Measurements from ENCODE around the gene HIRA.
A peak's percentile ranks its signal among the peaks of the same experiment; 100 is the strongest.

The HIRA gene, protein sequence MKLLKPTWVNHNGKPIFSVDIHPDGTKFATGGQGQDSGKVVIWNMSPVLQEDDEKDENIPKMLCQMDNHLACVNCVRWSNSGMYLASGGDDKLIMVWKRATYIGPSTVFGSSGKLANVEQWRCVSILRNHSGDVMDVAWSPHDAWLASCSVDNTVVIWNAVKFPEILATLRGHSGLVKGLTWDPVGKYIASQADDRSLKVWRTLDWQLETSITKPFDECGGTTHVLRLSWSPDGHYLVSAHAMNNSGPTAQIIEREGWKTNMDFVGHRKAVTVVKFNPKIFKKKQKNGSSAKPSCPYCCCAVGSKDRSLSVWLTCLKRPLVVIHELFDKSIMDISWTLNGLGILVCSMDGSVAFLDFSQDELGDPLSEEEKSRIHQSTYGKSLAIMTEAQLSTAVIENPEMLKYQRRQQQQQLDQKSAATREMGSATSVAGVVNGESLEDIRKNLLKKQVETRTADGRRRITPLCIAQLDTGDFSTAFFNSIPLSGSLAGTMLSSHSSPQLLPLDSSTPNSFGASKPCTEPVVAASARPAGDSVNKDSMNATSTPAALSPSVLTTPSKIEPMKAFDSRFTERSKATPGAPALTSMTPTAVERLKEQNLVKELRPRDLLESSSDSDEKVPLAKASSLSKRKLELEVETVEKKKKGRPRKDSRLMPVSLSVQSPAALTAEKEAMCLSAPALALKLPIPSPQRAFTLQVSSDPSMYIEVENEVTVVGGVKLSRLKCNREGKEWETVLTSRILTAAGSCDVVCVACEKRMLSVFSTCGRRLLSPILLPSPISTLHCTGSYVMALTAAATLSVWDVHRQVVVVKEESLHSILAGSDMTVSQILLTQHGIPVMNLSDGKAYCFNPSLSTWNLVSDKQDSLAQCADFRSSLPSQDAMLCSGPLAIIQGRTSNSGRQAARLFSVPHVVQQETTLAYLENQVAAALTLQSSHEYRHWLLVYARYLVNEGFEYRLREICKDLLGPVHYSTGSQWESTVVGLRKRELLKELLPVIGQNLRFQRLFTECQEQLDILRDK

GRCh38 chr22:19431649-19432132 lies at the start of gene HIRA:
HIRA (minus strand) TSS chr22:19431733; CDS start chr22:19431476, 257 bp downstream.
- peak; percentile 51 for DNase-seq

GRCh38 chr22:19480789-19481188 lies 49.3 kb upstream of the HIRA start:
- DNase-seq = no peak

- DNase-seq = no peak
These were observed 48.6 kb upstream of the HIRA start for GRCh38 chr22:19480173-19480568.

GRCh38 chr22:19479355-19480172 lies 48.0 kb upstream of the HIRA start, which contains the start of gene CDC45:
CDC45 (plus strand) TSS chr22:19479920; CDS start chr22:19479969, 49 bp downstream.
- DNase-seq = peak; percentile 60

GRCh38 chr22:19478901-19479354 lies 47.4 kb upstream of the HIRA start, which contains the start of gene UFD1:
UFD1 (minus strand) TSS chr22:19479193; CDS start chr22:19479085, 108 bp downstream.
- peak; percentile 44 for DNase-seq

DNA sequence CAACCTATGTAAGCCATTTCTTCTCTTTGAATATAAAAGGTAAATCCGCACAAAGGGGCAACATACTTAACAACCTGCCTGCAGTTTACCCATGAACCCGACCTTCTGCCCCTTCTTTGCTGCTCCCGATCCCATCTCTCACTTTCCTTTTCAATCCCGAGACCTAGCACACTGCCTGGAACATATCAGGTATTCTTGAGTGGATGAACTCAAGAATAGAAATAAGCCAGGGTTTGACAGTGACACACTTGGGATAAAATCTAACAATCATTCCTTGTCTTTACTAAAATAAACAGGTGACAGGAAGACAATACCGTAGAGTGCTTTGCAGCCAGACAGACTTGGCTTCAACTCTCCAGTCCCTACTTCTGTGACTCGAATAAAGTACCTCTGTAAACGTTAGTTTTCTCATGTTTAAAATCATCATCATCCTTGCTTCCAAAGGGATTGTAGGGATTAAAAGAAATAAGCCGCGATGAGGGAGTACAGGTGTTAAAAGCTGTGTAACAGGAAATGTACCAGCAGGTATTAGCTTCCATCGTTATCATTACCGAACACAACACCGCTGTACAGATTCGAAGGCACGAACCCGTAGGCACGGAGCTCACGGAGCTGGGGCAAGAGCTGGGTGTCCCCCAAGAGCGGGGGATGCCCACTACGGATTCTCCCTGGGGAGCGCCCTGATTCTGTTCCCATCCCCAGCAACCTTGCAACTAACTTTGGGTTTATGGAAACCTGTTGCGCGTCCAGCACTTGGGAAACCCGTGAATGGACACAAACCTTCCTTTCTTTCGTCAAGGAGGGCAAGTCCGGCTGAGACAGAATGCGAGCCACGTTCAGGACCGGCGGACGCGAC lies 46.7 kb upstream of the HIRA start:
- DNase-seq = no peak

DNA sequence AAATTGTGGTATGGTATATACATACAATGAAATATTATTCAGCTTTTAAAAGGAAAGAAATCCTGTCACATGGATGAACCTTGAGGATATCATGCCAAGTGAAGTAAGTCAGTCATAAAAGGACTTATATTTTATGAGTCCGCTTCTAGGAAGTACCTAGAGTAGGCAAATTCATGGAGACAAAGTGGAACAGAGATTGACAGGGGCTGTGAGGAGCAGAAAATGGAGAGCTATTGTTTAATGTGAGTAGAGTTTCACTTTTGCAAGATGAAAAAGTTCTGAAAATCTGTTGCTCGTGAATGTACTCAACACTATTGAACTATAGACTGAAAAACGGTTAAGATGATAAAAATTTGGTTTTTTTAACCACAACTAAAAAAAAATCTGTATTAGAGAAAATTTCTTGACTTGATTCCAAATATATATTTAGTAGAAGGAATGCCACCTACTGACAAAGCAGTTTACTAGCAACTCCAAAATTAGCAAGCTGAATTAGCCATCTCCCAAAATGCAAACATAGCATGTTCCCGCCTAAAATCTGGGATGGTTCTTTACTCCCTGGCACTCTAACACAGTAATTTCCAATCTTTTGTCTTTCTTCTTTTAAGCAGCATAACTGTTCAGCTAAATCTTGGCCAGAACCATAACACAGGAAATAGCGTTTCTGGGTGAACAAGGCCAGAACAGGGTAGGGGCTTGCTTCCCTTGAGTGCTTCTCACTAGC lies 46.0 kb upstream of the HIRA start:
- DNase-seq = no peak

DNA sequence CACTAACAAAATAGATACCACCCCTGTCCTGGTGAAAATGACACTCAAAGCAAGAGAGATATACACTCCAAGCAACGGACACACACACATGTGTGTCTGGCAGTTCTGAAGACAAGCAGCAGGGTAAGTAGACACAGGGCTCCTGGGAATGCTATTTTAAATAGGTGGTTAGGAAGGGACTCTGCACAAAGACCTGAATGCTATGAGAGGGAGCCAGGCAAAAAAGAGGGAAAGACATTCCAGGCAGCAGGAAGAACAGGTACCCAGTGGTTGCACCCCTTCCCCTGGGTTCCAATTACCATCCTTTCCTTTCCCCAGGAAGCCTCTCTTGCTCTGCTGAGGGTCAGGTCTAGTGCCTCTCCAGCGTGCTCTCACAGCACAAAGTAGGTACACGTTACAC lies 44.5 kb upstream of the HIRA start:
- no peak for DNase-seq

DNA sequence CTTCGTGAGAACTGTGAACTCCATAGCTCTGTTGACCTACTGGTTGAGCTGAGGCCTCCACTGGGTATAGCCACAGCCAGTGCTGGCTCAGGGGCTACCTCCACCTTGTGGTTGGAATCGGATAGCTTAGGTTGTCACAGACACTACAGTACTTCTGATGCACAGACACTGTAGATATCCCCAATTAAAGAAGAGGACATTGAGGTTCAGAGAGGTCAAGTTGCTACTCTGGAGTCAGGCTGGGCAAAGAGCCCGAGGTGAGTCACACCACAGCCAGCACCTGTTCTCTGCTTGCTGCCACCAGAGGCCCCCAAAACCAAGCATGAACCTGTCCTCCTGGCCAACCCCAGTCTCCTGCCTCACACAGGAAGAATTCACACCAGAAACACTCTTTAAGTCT lies 42.0 kb upstream of the HIRA start:
- no peak for DNase-seq

DNA sequence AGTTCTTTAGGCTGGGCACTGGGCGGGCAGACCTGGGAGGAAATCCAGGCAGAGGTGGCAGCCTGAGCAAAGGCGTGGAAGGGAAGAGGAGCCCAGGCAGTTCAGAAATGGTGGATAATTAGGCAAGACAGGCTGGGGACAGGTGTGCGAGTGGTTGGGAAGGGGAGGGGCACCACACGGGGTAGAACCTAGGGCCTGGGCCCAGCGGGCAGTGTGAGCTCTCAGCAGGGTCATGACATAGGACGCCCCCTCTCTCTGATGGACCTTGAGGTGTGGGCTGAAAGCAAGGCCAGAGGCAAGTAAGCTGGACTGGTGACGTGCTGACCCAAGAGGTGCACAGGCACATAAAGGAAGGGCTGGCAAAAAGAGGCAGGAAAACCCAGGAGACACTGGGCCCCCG lies 40.7 kb upstream of the HIRA start:
- DNase-seq = no peak

- DNase-seq = no peak
These were observed 40.0 kb upstream of the HIRA start for GRCh38 chr22:19471572-19471971.

DNA sequence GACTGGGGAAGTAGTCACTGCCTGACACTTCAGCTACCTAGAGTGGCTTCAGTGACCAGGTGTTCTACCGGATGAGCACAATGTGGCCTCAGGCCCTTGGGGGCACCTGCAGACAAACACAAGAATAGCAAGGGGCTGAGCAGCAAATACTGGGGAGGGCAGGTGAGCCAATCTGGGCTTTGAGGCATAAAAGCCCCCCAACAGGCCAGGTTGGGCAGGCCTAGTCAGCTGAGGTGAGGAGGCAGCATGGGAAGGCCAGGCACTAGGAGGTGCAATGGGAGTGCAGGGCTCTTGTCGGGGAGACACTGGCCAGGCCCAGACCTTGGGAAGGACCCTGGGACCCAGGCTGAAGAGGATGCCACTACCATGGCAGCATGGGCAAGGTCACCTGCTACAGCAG lies 38.5 kb upstream of the HIRA start:
- DNase-seq = no peak

GRCh38 chr22:19469421-19469820 lies 37.9 kb upstream of the HIRA start:
- DNase-seq = no peak

DNA sequence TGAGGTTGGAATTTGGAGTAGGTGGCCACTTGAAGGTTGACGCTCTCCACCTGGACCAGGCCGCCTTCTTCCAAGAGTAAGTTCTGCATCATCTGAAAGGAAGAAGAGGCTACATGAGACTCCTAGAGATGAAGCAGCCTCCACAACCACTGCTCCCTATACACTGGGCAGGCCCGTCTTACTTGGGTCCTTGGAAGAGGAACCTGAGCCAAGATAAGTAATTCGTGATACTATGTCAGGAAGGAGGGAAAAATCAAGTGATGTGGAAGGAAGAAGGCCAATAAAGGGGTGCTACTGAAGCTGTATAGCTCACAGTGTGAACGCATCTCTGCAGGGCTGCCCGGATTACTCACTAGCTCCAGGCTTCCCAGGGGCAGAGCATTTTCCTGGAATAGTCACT lies 36.4 kb upstream of the HIRA start:
- no peak for DNase-seq

- DNase-seq = no peak
These were observed 35.6 kb upstream of the HIRA start for GRCh38 chr22:19466848-19467752.

- no peak for DNase-seq
These were observed 34.7 kb upstream of the HIRA start for GRCh38 chr22:19466126-19466716.

DNA sequence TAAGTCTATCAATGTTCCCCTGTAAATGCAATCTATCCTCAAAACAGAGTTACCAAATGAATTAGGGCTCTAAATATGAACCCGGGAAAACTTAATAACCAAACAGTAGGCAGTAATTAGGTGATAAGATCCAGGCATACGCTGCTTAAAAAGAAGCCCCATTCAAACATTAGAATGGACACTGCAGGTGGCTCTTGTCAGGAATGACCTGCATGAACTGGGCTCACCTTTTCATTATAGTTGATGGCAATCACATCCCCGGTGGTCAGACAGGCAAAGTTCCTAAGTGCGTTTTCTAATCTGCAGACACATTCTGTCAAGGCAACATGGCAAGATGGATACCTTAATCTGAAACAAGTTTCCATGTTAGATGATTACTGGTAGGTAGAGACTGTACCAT lies 33.4 kb upstream of the HIRA start:
- DNase-seq = no peak

DNA sequence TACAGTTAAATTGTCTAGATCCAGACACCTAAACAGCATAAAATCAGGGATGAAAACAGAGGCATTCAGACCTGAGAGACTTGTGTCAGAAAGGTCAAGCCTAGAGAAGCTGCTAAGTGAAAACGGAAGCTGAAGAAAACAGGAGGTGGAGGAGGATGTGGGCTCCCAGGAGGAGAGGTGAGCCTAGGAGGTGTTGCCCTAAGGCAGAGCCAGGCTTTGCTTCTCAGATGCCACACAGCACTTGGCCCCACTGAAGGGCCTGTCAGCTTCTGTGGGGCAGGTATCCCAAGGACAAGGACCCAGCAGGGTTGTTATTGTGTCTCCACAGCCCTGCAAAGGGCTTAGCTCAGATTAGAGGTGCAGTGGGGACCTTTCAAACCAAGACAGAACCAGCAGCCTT lies 33.0 kb upstream of the HIRA start:
- DNase-seq = no peak
